PFSK-1 (cell line): ENCODE data around the gene DLD.

Experiments used
- POLR2AphosphoS5 ChIP-seq: IDR thresholded peaks from 2 replicates; pipeline ENCODE4 v1.6.1; 2012; ENCODE audit warnings: low read depth, mild to moderate bottlenecking, control low read depth, low read length, moderate library complexity
- REST ChIP-seq, 2 experiments: IDR thresholded peaks; 2 replicates each; pipeline versions ENCODE4 v1.6.1 to v1.8.0; 2011 to 2012; ENCODE audit warnings: low read depth in 2 of 2, low read length in 2 of 2, control low read depth in 1 of 2, inconsistent platforms in 1 of 2, mild to moderate bottlenecking in 1 of 2, moderate library complexity in 1 of 2; ENCODE audit not compliant: insufficient read depth in 1 of 2
- SIN3A ChIP-seq: IDR thresholded peaks from 2 replicates; pipeline ENCODE4 v1.6.1; 2012; ENCODE audit warnings: mild to moderate bottlenecking, low read length, moderate library complexity, borderline replicate concordance; ENCODE audit not compliant: insufficient read depth
- TAF1 ChIP-seq: IDR thresholded peaks from 2 replicates; pipeline ENCODE4 v1.6.1; 2012; ENCODE audit warnings: low read length, control low read depth, borderline replicate concordance; ENCODE audit not compliant: insufficient read depth

- no peak for TF ChIP-seq POLR2AphosphoS5
- no peak for TF ChIP-seq TAF1
- TF ChIP-seq REST (IDR thresholded peaks at IDR 0.05; ENCODE audit: insufficient read depth in 1 of 2, low read depth in 2 of 2, low read length in 2 of 2), result no peak
- no peak for TF ChIP-seq SIN3A
Measured at GRCh38 chr7:107926481-107926880, 35.5 kb downstream of the DLD start.
